HL-60 (cell line): Measurements from ENCODE around the gene OR6V1.

ENCODE experiments used
- POLR2AphosphoS5 ChIP-seq: IDR thresholded peaks from 2 replicates; pipeline ENCODE4 v1.6.1; 2012; ENCODE audit warnings: low read depth
- REST ChIP-seq: IDR thresholded peaks from 2 replicates; pipeline ENCODE4 v1.6.1; 2012; ENCODE audit warnings: low read depth; ENCODE audit not compliant: insufficient replicate concordance
- SPI1 ChIP-seq: IDR thresholded peaks from 2 replicates; pipeline ENCODE4 v1.6.1; 2012; ENCODE audit warnings: low read depth, mild to moderate bottlenecking, borderline replicate concordance
- TF ChIP-seq, protein P1 (sequence below): IDR thresholded peaks from one replicate; pipeline ENCODE4 v1.5.1; 2011; ENCODE audit warnings: low read length, control low read depth, inconsistent platforms; ENCODE audit not compliant: insufficient read depth

DNA sequence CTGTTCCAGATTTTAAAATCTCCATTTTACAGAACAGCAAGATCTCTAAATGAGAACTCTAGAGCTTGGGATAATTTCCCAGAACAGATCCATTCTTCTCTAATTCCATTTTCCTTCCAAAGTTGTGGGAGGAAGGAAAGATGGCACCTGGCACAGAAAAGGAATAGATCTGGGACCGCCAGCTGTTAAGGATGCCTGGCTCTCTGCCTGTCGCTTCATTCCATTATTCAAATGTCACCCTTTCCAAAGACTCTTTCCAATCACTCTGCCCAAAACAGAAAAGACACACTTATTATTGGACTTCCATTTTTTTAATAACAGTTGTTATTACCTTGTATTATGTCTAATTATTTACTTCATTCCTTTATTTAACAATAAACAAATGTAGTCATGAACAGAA lies 24.5 kb upstream of the OR6V1 start:
- TF ChIP-seq, protein P1, sequence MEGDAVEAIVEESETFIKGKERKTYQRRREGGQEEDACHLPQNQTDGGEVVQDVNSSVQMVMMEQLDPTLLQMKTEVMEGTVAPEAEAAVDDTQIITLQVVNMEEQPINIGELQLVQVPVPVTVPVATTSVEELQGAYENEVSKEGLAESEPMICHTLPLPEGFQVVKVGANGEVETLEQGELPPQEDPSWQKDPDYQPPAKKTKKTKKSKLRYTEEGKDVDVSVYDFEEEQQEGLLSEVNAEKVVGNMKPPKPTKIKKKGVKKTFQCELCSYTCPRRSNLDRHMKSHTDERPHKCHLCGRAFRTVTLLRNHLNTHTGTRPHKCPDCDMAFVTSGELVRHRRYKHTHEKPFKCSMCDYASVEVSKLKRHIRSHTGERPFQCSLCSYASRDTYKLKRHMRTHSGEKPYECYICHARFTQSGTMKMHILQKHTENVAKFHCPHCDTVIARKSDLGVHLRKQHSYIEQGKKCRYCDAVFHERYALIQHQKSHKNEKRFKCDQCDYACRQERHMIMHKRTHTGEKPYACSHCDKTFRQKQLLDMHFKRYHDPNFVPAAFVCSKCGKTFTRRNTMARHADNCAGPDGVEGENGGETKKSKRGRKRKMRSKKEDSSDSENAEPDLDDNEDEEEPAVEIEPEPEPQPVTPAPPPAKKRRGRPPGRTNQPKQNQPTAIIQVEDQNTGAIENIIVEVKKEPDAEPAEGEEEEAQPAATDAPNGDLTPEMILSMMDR = no peak
- TF ChIP-seq REST (no peak), POLR2AphosphoS5 (no peak), SPI1 (no peak)
